ENCODE results near the gene ROBO1.

Gene ROBO1

GRCh38 chr3:79362571-79363270 lies 405.1 kb downstream of the ROBO1 start:
- TF ChIP-seq CTCF (IDR thresholded peaks at IDR 0.05; ENCODE audit: low read depth, low read length): no peak
- H3K4me3 ChIP-seq (ENCODE audit: low read depth, low read length): no peak overlapping the region

- no peak overlapping the region for H3K4me3 ChIP-seq (ENCODE audit: low read depth, low read length)
- peak; percentile 38; the same call in 1 of the 2 replicates for TF ChIP-seq CTCF (IDR thresholded peaks at IDR 0.05; ENCODE audit: low read depth, low read length)
These were observed 405.9 kb downstream of the ROBO1 start for GRCh38 chr3:79361748-79362378.

- H3K4me3 ChIP-seq (ENCODE audit: low read depth, low read length): no peak overlapping the region
- no peak for TF ChIP-seq CTCF (IDR thresholded peaks at IDR 0.05; ENCODE audit: low read depth, low read length)
These were observed 409.5 kb downstream of the ROBO1 start for GRCh38 chr3:79358327-79358726.

- TF ChIP-seq CTCF (IDR thresholded peaks at IDR 0.05; ENCODE audit: low read depth, low read length): no peak
- H3K4me3 ChIP-seq (ENCODE audit: low read depth, low read length): no peak overlapping the region
These were observed 413.6 kb downstream of the ROBO1 start for GRCh38 chr3:79354179-79354688.

GRCh38 chr3:79351699-79352098 lies 416.1 kb downstream of the ROBO1 start:
- no peak overlapping the region for H3K4me3 ChIP-seq (ENCODE audit: low read depth, low read length)
- TF ChIP-seq CTCF (IDR thresholded peaks at IDR 0.05; ENCODE audit: low read depth, low read length): no peak

- no peak overlapping the region for H3K4me3 ChIP-seq (ENCODE audit: low read depth, low read length)
- no peak for TF ChIP-seq CTCF (IDR thresholded peaks at IDR 0.05; ENCODE audit: low read depth, low read length)
These were observed 422.6 kb downstream of the ROBO1 start for GRCh38 chr3:79344876-79345871.
